K562 (cell line): ENCODE measurements around the gene LDB2. TPM values are rescaled to one million over a fixed set of nuclear protein-coding genes. Genes with fewer than 3 reads are reported as not detected.

ENCODE experiments used
- ATAC-seq: fragments of 200-7000 bp; cut with Tn5 transposase; 3 replicates; pipeline ENCODE4 v1.9.1; 2020; ENCODE audit warnings: moderate library complexity
- BruUV-seq: library from RNA; stranded (reverse); fragments of 400-500 nt; replicated peaks from 2 replicates; lab custom pipeline; 2021; lab: Mats Ljungman, UMichigan
- CTCF ChIA-PET: fragments of 300-600 bp; formaldehyde crosslinking; extraction: SDS; loops from one replicate; lab custom pipeline; 2021; ENCODE audit warnings: low intra/inter-chr PET ratio; lab: Yijun Ruan, JAX
- POLR2A ChIA-PET: fragments of 300-600, 350-650 bp; sonication (Branson Sonifier 250); formaldehyde crosslinking; extraction: SDS; loops from one replicate; lab custom pipeline; 2021; ENCODE audit warnings: antibody characterized with exemption, inconsistent platforms; lab: Yijun Ruan, JAX
- DNase-seq, 4 experiments: peaks; one replicate each; pipeline versions ENCODE4 v3.0.0 to v3.0.0-alpha.2; 2011 to 2018; ENCODE audit warnings: low spot score in 3 of 4, mixed read lengths in 3 of 4; ENCODE audit errors: extremely low read depth in 1 of 4
- FAIRE-seq: peaks from 2 replicates; lab custom pipeline; 2011; peaks lifted over from hg19 to GRCh38; lab: Jason Lieb, UNC
- H2AFZ ChIP-seq: 2 replicates; pipeline ENCODE4 v1.6.0; 2011; ENCODE audit warnings: low read depth, low read length, control low read depth, inconsistent platforms
- H3K27ac ChIP-seq: fragments of 200-600 bp; 3 replicates; pipeline ENCODE4 v1.8.0; 2011; ENCODE audit warnings: low read depth, mild to moderate bottlenecking, control low read depth, inconsistent platforms, low read length, moderate library complexity, mixed read lengths; ENCODE audit errors: extremely low read depth
- H3K27me3 ChIP-seq, 2 experiments: fragments of 300-600 bp in 1 of 2; 2 replicates in 1 of 2; 3 replicates in 1 of 2; pipeline versions ENCODE4 v1.6.0 to v1.8.0; 2011; ENCODE audit warnings: inconsistent platforms in 2 of 2, low read length in 2 of 2, mild to moderate bottlenecking in 1 of 2, mixed read lengths in 1 of 2, moderate library complexity in 1 of 2; ENCODE audit not compliant: control insufficient read depth in 2 of 2, insufficient read depth in 2 of 2
- H3K36me3 ChIP-seq: fragments of 300-600 bp; 3 replicates; pipeline ENCODE4 v1.8.0; 2011; ENCODE audit warnings: mild to moderate bottlenecking, low read length, inconsistent platforms; ENCODE audit not compliant: control insufficient read depth, insufficient read depth
- H3K4me1 ChIP-seq, 2 experiments: fragments of 200-600 bp in 1 of 2; replicated peaks in 1 of 2; 2 replicates in 1 of 2; 3 replicates in 1 of 2; pipeline versions ENCODE4 v1.5.1 to v1.8.0; 2011; ENCODE audit warnings: inconsistent platforms in 2 of 2, low read length in 2 of 2, mild to moderate bottlenecking in 1 of 2, mixed read lengths in 1 of 2, moderate library complexity in 1 of 2; ENCODE audit not compliant: control insufficient read depth in 2 of 2, insufficient read depth in 2 of 2
- H3K4me2 ChIP-seq: 2 replicates; pipeline ENCODE4 v1.6.1; 2011; ENCODE audit warnings: low read length, control low read depth, inconsistent platforms, mixed read lengths; ENCODE audit not compliant: insufficient read depth
- H3K4me3 ChIP-seq: fragments of 200-600 bp; sonication (generic), shearing (Covaris generic); 2 replicates; pipeline ENCODE4 v1.5.1; 2016; ENCODE audit warnings: control low read depth, inconsistent platforms
- H3K79me2 ChIP-seq: fragments of 200-600 bp; 3 replicates; pipeline ENCODE4 v1.8.0; 2011; ENCODE audit warnings: low read length, inconsistent platforms; ENCODE audit not compliant: control insufficient read depth, insufficient read depth
- H3K9ac ChIP-seq, 2 experiments: 2 replicates each; pipeline versions ENCODE4 v1.6.0 to v1.6.1; 2011; ENCODE audit warnings: low read depth in 2 of 2, low read length in 2 of 2, control low read depth in 1 of 2, inconsistent platforms in 1 of 2, mild to moderate bottlenecking in 1 of 2, mixed read lengths in 1 of 2; ENCODE audit not compliant: insufficient read depth in 1 of 2
- H3K9me1 ChIP-seq: one replicate; pipeline ENCODE4 v1.6.0; 2011; ENCODE audit warnings: inconsistent platforms, mild to moderate bottlenecking, low read length, moderate library complexity; ENCODE audit not compliant: control insufficient read depth, insufficient read depth
- H3K9me3 ChIP-seq: replicated peaks from 2 replicates; pipeline ENCODE4 v1.5.1; 2011; ENCODE audit warnings: low read depth, low read length, inconsistent platforms; ENCODE audit not compliant: control insufficient read depth, insufficient read depth
- H4K20me1 ChIP-seq: replicated peaks from 2 replicates; pipeline ENCODE4 v1.6.1; 2011; ENCODE audit warnings: low read length, inconsistent platforms, mixed read lengths; ENCODE audit not compliant: control insufficient read depth, insufficient read depth
- CEBPB ChIP-seq: fragments of 450-650 bp; IDR thresholded peaks from 2 replicates; pipeline ENCODE4 v1.6.1; 2016; ENCODE audit warnings: missing genetic modification characterization, missing compliant biosample characterization
- CEBPG ChIP-seq, 3 experiments: fragments of 200-800 bp in 1 of 3; sonication (Bioruptor generic) in 1 of 3; sonication (generic) in 1 of 3; formaldehyde crosslinking in 1 of 3; IDR thresholded peaks in 2 of 3; conservative IDR thresholded peaks in 1 of 3; 2 replicates each; pipeline versions ENCODE4 v1.6.1 to v1.8.0; 2016 to 2022; ENCODE audit warnings: missing compliant biosample characterization in 2 of 3, missing genetic modification characterization in 2 of 3, mild to moderate bottlenecking in 1 of 3, missing genetic modification reagents in 1 of 3
- FOXJ3 ChIP-seq: sonication (generic); formaldehyde crosslinking; IDR thresholded peaks from 2 replicates; pipeline ENCODE4 v1.4.0; 2020; ENCODE audit warnings: mild to moderate bottlenecking, missing genetic modification reagents
- POLR2H ChIP-seq: IDR thresholded peaks from 2 replicates; pipeline ENCODE4 v1.6.1; 2016; ENCODE audit warnings: missing genetic modification characterization, low read depth, mild to moderate bottlenecking, control low read depth, missing compliant biosample characterization, moderate library complexity
- RBM14 ChIP-seq: fragments of 200-400 bp; formaldehyde crosslinking; IDR thresholded peaks from 2 replicates; pipeline ENCODE4 v1.6.1; 2018; ENCODE audit warnings: low read depth, mild to moderate bottlenecking, low read length, moderate library complexity, borderline replicate concordance; ENCODE audit not compliant: insufficient read depth
- ZC3H8 ChIP-seq: fragments of 450-650 bp; IDR thresholded peaks from 2 replicates; pipeline ENCODE4 v1.6.1; 2017
- ZNF23 ChIP-seq: fragments of 250-450 bp; sonication (Bioruptor Pico); IDR thresholded peaks from 2 replicates; pipeline ENCODE4 v1.4.0; 2020; ENCODE audit warnings: mild to moderate bottlenecking
- ZNF444 ChIP-seq: fragments of 250-450 bp; sonication (Bioruptor Pico); IDR thresholded peaks from 2 replicates; pipeline ENCODE4 v1.4.0; 2020; ENCODE audit warnings: mild to moderate bottlenecking, moderate library complexity
- WGBS: fragments of 100-300 bp; shearing (Covaris generic); methylation state at CpG from one replicate; pipeline ENCODE4 v1.1.6; 2016; ENCODE audit warnings: low coverage, mixed read lengths; ENCODE audit not compliant: insufficient coverage; ENCODE audit errors: missing lambda C conversion rate; 5-methylcytosine and 5-hydroxymethylcytosine counted together
- in situ Hi-C: fragments of 300-500 bp; cut with MboI; formaldehyde crosslinking; loops from 4 replicates; pipeline ENCODE4 v1.15.0; 2018; ENCODE audit warnings: inconsistent platforms, mixed read lengths
- intact Hi-C: fragments of 100-400 bp; cut with micrococcal nuclease; formaldehyde crosslinking; loops from 2 replicates; pipeline ENCODE4 v1.14.2; 2022
- polyA plus RNA-seq, 8 experiments: library from polyadenylated mRNA; depleted of rRNA in 4 of 8; stranded (reverse) in 5 of 8; unstranded in 3 of 8; fragments of >200 nt; fragmentation: Nextera tagmentation in 2 of 8; fragmentation: Illumina TruSeq in 1 of 8; extraction: Ambion mirVana in 2 of 8; extraction: Trizol in 1 of 8; gene quantifications; 2 replicates each; pipeline versions ENCODE4 v1.2.1 to v1.2.3, GENCODE V29; 2011 to 2014; ENCODE audit warnings: inconsistent platforms in 1 of 8, missing spikeins in 1 of 8
- total RNA-seq, 7 experiments: library from RNA; depleted of rRNA in 6 of 7; stranded (reverse); fragments of >200 nt in 6 of 7; fragmentation: Illumina TruSeq in 2 of 7; extraction: Trizol in 2 of 7; gene quantifications; 2 replicates each; pipeline versions ENCODE4 v1.2.1 to v1.2.3, GENCODE V29; 2011 to 2021; ENCODE audit warnings: low replicate concordance in 1 of 7

The LDB2 gene
- total and polyA plus RNA-seq, 9 of the 15 experiments (the other 6 are each of a cell fraction or from before 2014, with no cell fraction given): 0.10 to 0.20 TPM; not detected in 7

DNA sequence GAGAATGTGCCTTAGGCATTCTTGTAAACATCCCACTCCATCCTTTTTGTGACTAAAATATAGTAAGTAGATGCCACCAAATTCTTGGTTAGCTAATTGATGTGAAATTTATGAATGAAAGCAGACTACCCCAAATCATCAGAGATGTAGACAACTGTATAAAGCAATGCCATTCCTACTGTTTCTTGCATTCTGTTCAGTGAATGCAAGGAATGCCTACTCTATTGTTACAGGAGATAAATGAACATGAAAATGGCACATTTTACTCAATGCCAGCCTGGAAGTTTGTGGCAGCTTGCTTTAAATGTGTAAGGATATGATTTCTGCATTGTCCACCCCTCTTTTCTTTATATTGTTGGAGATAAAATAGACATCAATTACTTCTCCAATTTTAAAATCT is 317.9 kb downstream of the LDB2 start (continued):
- TF ChIP-seq ZC3H8 (no peak), FOXJ3 (no peak), ZNF23 (no peak), RBM14 (no peak)

DNA sequence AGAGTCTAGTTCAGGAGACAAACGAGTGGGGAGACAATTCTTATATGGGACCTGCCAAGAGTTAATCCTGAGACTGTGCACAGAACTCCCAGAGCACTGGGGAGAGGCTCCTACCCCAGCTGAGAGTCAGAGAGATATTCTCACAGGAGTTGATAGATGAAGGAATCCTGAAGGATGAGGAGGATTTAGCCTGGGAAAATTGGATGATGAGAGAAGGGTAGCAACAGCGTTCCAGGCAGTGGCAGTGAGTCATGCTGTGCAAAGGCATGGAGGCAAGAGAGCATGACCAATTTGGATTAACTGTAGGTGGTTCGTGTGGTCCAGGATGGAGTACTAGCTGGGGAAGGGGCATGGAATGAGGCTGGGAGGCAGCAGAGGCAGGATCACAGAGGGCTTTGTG is 318.6 kb downstream of the LDB2 start:
- no peaks in the 10 kb centered on the region for H3K4me1 ChIP-seq
- no peaks in the 10 kb centered on the region for H3K79me2 ChIP-seq
- no peak overlapping the region for H3K4me3 ChIP-seq
- no peaks in the 10 kb centered on the region for H3K9me3 ChIP-seq
- ChIA-PET CTCF (no interaction called here), POLR2A (no interaction called here)
- FAIRE-seq (no peak), ATAC-seq (no peak), DNase-seq (no peak)
- H3K27me3 ChIP-seq: no peaks in the 10 kb centered on the region; a peak in 1 of 5 replicates
- H3K36me3 ChIP-seq: no peaks in the 10 kb centered on the region
- 3% methylated on average over 3 of the region's 3 CpGs for WGBS
- H4K20me1 ChIP-seq: no peaks in the 10 kb centered on the region
- TF ChIP-seq ZNF444 (CRISPR knock-in tag): no peak
- H3K27ac ChIP-seq: no peak overlapping the region
- intact Hi-C loops (loop anchor here (10.0 kb wide), 1 partner anchor 555 kb away; no protein-coding TSS in a partner anchor), in situ Hi-C loops (no loop called here)
- H3K9ac ChIP-seq: no peak overlapping the region
- BruUV-seq: no TSS peak
- no peak overlapping the region for H2AFZ ChIP-seq
- no peak overlapping the region for H3K4me2 ChIP-seq
- no peaks in the 10 kb centered on the region for H3K9me1 ChIP-seq

DNA sequence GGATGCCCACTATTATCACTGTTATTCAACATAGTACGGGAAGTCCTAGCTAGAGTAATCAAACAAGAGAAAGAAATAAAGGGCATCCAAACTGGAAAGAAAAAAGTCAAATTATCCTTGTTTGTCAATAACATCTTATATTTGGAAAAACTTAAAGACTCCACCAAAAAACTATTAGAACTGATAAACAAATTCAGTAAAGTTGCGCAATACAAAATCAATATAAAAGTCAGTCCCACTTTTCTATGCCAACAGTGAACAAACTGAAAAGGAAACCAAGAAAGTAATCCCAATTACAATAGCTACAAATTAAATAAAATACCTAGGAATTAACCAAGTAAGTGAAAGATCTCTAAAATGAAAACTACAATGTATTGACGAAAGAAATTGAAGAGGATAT is 321.3 kb downstream of the LDB2 start:
- BruUV-seq: no TSS peak
- Histone ChIP-seq H3K27ac (no peak overlapping the region), H3K27me3 (no peaks in the 10 kb centered on the region; a peak in 1 of 5 replicates), H2AFZ (no peak overlapping the region), H4K20me1 (no peaks in the 10 kb centered on the region), H3K9me1 (no peaks in the 10 kb centered on the region), H3K4me3 (no peak overlapping the region), H3K36me3 (no peaks in the 10 kb centered on the region), H3K9ac (no peak overlapping the region), H3K4me2 (no peak overlapping the region), H3K9me3 (no peaks in the 10 kb centered on the region), H3K79me2 (no peaks in the 10 kb centered on the region), H3K4me1 (no peaks in the 10 kb centered on the region)
- TF ChIP-seq POLR2H (tag) (no peak), CEBPB (tag) (peak; percentile 80), CEBPG (CRISPR knock-in tag; IDR thresholded peaks at IDR 0.05) (no peak), CEBPG (tag; conservative IDR thresholded peaks at IDR 0.05 in 1 of 2, IDR thresholded peaks at IDR 0.05 in 1 of 2) (peak in 1 of 2 experiments; percentile 93; a peak in 3 of 4 replicates)
- in situ Hi-C loops: no loop called here
- no peak for FAIRE-seq
- ChIA-PET POLR2A (no interaction called here), CTCF (no interaction called here)
- WGBS: 0% methylated on average over 3 of the region's 3 CpGs
- intact Hi-C loops: no loop called here
- DNase-seq: no peak
- no peak for ATAC-seq
